GM12872 (cell line): ENCODE measurements around the gene JTB.

Source experiments
- TF ChIP-seq, protein P1 (sequence below): IDR thresholded peaks from 3 replicates; pipeline ENCODE4 v1.5.1; 2011; ENCODE audit warnings: low read depth, mild to moderate bottlenecking, low read length, moderate library complexity; ENCODE audit not compliant: insufficient read depth

Gene JTB

DNA sequence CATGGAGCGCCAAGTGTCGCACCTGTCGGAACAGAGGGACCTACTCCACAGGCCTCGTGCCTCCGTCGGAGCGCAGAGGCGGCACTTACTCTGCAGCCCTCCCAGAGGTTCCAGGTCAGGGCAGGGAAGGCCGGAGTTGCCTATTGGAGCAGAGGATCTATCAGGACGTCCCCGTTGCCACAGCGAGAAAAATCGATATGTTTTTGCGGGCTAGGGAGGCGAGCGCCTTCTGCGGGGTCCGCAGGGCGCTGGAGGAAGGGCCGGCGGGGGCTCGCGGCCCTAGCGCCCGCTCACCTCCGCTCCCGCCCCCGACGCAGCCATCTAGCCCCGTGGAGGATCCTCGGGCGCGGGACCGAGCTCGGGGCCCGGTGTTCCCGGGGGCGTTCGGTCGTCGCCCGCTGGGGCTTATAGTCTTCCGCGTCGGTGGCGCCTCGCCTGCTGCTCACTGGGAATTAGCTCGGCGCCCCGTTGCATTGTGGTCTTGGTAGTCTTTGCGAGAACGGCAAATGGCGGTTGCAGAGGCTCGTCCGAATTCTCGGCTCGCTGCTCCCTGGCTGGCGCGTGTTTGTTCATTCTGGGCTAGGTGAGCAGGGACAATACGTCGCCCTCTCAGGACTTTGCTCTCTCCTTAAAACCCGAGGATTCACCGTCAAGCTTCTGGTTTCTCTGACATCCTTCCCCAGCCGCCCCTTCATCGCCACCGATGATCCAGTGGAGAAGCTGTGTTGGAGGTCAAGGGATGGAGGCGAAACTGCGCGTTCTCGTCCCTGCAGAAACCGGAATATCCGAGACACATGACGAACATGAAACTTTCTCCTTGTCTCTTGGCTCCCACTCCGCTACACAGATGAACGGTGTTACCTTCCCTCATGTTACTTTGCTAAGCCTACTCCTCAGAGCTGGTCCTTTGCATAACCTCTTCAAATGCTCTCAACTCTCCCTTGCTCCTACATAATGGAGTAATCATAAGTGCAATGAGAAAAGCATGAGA lies at the start of gene JTB:
TSS of gene JTB (minus strand) at position 425 of the 991 bp plus-strand sequence. CDS start at position 3, 422 bp downstream.
- TF ChIP-seq, protein P1, sequence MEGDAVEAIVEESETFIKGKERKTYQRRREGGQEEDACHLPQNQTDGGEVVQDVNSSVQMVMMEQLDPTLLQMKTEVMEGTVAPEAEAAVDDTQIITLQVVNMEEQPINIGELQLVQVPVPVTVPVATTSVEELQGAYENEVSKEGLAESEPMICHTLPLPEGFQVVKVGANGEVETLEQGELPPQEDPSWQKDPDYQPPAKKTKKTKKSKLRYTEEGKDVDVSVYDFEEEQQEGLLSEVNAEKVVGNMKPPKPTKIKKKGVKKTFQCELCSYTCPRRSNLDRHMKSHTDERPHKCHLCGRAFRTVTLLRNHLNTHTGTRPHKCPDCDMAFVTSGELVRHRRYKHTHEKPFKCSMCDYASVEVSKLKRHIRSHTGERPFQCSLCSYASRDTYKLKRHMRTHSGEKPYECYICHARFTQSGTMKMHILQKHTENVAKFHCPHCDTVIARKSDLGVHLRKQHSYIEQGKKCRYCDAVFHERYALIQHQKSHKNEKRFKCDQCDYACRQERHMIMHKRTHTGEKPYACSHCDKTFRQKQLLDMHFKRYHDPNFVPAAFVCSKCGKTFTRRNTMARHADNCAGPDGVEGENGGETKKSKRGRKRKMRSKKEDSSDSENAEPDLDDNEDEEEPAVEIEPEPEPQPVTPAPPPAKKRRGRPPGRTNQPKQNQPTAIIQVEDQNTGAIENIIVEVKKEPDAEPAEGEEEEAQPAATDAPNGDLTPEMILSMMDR, result no peak

DNA sequence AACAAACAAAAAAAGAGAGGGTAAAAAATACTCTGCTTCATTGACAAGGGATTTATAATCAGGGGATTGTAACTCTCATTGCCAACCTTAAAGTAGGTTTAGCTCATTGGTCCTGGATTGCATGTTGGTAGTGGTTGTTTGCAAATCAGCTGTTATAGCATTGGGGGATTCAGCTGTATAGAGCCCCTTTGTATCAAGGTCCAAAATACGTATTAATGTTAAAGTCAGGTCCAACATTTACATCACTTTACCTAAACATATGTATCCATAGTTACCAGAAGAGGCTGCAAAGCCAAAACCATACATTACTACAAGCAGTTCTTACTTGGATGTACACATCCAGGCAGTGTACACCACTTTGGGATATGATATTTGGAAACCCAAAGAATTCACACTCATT lies 42.5 kb upstream of the JTB start:
- TF ChIP-seq, protein P1, result no peak

DNA sequence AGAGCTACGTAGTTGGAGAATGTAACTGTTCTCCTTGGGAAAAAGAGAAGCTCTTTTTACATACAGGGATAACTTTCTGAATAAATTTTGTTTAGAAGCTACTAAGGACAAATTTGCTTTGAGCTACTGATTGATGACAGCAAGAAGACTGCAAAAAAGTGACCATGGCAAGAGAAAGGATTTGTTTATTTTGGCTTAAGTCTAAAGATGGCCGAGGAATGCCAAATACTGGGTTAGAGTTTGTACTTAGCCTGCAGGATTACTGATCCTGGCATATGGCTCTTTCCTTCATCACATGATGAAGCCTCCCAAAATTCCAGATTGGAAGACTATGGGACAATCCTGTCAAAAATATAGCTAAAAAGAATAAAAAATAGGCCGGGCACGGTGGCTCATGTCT lies 41.8 kb upstream of the JTB start:
- TF ChIP-seq, protein P1, result no peak

DNA sequence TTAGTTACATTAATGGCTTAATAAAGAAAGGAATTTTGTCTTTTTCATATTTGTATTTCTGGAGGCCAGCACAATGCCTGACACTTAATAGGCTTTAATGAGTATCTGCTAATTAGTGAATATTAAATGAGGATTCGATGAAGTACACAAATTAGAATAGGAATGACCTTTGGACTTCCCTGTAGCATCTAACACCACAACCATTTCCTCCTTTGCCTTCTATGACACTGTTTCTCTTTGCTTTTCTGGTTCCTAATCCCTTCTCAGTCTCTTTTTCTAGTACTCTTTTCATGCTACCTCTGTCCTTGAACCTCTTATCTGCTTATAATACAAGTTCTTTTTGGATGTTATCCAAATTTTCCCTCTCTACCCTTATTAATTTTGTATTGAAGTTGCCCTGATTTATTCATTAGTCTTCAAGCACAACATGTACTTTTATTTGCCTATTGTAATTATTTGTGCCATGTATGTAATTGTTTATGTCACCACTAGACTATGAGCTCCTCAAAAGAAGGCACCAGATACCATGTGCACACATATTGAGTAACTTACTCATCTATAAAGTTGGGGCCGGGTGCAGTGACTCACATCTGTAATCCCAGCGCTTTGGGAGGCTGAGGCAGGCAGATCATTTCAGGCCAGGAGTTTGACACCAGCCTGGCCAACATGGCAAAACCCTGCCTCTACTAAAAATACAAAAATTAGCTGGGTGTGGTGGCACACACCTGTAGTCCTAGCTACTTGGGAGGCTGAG lies 36.9 kb upstream of the JTB start:
- TF ChIP-seq, protein P1, result no peak

DNA sequence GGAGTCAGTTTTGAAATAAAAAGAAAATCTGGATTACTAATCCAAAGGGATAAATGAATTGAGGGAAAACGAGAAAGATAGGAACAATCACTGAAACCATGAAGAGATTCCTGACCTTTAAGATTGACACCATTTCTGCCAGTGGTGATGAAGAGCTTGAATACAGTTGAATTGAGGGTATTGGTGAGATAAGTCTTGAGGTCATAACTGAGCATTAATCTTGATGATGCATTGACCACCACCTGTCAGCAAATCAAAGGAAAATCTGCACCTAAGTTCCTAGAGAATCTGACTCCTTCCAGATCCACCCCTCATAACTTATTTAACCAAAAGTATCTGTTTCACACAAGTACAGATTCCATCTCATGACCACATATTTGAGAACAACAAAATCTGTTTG lies 34.7 kb upstream of the JTB start:
- TF ChIP-seq, protein P1, result no peak

DNA sequence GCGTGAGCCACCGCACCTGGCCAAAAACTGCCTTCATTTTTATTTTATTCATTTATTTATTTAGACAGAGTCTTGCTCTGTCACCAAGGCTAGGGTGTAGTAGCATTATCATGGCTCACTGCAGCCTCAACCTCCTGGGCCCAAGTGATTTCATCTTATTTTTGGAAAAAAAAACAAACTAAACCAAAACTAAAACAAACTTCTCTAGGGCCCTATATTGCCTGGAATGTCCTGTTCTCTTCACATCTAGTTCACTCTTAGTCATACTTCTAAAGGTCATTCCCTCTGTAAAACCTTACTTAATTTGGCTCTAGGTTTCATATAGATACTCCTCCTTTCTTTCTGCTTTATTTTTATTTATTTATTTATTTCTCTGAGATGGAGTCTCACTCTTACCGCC lies 28.7 kb upstream of the JTB start:
- TF ChIP-seq, protein P1, result no peak

DNA sequence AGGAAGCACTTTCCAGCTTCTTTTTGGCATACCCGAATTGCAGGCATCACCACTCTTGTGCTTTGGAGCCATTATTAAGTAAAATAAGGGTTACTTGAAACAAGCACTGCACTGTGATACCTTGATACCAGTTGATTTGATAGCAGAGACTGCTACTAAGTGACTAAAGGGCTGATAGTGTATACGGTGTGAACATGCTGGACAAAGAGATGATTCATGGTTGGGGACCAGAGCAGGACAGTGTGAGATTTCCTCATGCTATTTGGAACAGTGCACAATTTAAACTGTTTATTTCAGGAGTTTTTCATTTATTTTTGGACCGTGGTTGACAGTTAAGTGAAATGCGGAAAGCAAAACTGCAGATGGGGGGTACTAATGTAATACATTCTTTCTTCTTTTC lies 22.9 kb upstream of the JTB start:
- TF ChIP-seq, protein P1, result no peak
